Measurements from ENCODE around the gene PRR5L.

The PRR5L gene

DNA sequence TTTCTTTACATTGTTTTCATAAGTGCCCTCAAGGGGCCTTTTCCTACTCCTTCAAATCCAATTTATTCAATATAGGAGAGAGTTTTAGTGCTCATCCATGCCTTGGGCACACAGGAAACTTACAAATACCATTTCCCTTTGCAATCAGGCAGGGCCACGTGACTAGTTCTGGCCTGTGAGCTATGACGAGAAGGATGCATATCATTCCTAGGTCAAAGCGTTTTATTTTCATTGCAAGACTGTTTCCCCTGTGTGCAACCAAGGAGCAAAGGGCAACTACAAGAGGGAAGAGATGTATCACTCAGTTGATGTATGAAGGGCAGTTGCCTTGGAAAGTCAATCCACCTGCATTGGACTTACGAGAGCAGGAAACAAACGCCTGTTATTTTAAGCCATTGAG, 215.9 kb downstream of the PRR5L start:
- DNase-seq (ENCODE audit: extremely low read depth, low read depth) = no peak
- H3K4me3 ChIP-seq (replicated peaks; ENCODE audit: low read depth, low read length) = no peak overlapping the region
- TF ChIP-seq, protein P1, sequence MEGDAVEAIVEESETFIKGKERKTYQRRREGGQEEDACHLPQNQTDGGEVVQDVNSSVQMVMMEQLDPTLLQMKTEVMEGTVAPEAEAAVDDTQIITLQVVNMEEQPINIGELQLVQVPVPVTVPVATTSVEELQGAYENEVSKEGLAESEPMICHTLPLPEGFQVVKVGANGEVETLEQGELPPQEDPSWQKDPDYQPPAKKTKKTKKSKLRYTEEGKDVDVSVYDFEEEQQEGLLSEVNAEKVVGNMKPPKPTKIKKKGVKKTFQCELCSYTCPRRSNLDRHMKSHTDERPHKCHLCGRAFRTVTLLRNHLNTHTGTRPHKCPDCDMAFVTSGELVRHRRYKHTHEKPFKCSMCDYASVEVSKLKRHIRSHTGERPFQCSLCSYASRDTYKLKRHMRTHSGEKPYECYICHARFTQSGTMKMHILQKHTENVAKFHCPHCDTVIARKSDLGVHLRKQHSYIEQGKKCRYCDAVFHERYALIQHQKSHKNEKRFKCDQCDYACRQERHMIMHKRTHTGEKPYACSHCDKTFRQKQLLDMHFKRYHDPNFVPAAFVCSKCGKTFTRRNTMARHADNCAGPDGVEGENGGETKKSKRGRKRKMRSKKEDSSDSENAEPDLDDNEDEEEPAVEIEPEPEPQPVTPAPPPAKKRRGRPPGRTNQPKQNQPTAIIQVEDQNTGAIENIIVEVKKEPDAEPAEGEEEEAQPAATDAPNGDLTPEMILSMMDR (IDR thresholded peaks at IDR 0.05; ENCODE audit: low read depth, low read length, missing control alignments) = no peak

DNA sequence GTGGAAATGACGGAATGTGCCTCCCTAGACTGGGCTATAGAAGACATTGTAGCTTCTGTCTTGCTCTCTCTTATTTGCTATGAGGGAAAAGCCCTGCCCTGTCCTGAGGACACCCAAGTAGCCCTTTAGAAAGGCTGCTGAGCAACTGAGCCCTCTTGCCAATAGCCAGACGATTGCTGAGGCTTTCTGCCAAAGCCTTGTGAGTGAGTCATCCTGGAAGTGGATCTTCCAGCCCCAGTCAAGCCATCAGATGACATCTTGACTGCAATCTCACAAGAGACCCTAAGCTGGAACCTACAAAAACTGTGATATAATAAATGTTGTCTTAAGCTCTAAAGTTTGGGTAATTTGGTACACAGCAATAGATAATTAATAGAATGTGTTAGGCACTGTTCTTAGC, 217.9 kb downstream of the PRR5L start:
- TF ChIP-seq, protein P1 (IDR thresholded peaks at IDR 0.05; ENCODE audit: low read depth, low read length, missing control alignments) = no peak
- no peak overlapping the region for H3K4me3 ChIP-seq (replicated peaks; ENCODE audit: low read depth, low read length)
- no peak for DNase-seq (ENCODE audit: extremely low read depth, low read depth)
